Measurements from ENCODE around the gene CASR.
"Not testable (repeated sequence)": the region's sequence is repeated elsewhere in the genome, so short reads cannot be mapped to it uniquely, and the experiment has no call there.

The CASR gene

DNA sequence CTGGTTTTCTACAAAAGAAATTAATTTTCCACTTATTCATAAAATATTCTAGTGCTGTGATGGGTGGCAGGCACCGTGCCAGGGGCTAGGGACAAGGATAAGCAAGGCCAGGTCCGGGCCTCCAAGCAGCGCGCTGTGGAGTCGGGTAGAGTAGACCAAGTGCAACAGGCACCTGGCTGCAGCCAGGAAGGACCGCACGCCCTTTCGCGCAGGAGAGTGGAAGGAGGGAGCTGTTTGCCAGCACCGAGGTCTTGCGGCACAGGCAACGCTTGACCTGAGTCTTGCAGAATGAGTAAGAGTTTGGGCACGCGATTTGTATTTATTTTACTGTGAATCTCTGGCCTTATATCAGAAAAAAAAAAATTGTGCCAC, at the start of gene CASR:
CASR (plus strand) TSS at position 148 of the 372 bp plus-strand sequence. CDS start 70,522 bp downstream, outside the sequence.
- no peak within 1 kb of the TSS for H3K27ac ChIP-seq
- TF ChIP-seq CTCF (conservative IDR thresholded peaks at IDR 0.05) = no peak

GRCh38 chr3:122146466-122146865, 37.0 kb upstream of the CASR start:
- H3K27ac ChIP-seq = no peak overlapping the region
- no peak for TF ChIP-seq CTCF (conservative IDR thresholded peaks at IDR 0.05)

GRCh38 chr3:122148941-122149627, 34.4 kb upstream of the CASR start:
- H3K27ac ChIP-seq = no peak overlapping the region
- no peak for TF ChIP-seq CTCF (conservative IDR thresholded peaks at IDR 0.05)

- TF ChIP-seq CTCF (conservative IDR thresholded peaks at IDR 0.05) = no peak
These were observed 32.0 kb upstream of the CASR start for GRCh38 chr3:122151480-122151879.

GRCh38 chr3:122164983-122165382, 18.5 kb upstream of the CASR start:
- not testable (repeated sequence) for H3K27ac ChIP-seq

More at GRCh38 chr3:122151480-122151879, 32.0 kb upstream of the CASR start:
- no peak overlapping the region for H3K27ac ChIP-seq

- TF ChIP-seq CTCF (conservative IDR thresholded peaks at IDR 0.05) = no peak
- H3K27ac ChIP-seq = no peak overlapping the region
These were observed 15.8 kb upstream of the CASR start for GRCh38 chr3:122167630-122168029.

- no peak overlapping the region for H3K27ac ChIP-seq
- no peak for TF ChIP-seq CTCF (conservative IDR thresholded peaks at IDR 0.05)
These were observed 15.4 kb upstream of the CASR start for GRCh38 chr3:122168044-122168443.

GRCh38 chr3:122169911-122170310, 13.6 kb upstream of the CASR start:
- no peak for TF ChIP-seq CTCF (conservative IDR thresholded peaks at IDR 0.05)
- no peak overlapping the region for H3K27ac ChIP-seq

- not testable (repeated sequence) for H3K27ac ChIP-seq
These were observed 12.1 kb upstream of the CASR start for GRCh38 chr3:122171361-122171760.

Measured in VCaP (cell line).